Dermis microvascular lymphatic vessel endothelial cell (primary cell): ENCODE measurements around the gene SLC17A5. TPM values are rescaled to one million over a fixed set of nuclear protein-coding genes. Genes with fewer than 3 reads are reported as not detected.
"Not testable (repeated sequence)": the region's sequence is repeated elsewhere in the genome, so short reads cannot be mapped to it uniquely, and the experiment has no call there.

Source experiments
- DNase-seq, 2 donors: peaks; one replicate each; pipeline versions ENCODE4 v3.0.0 to v3.0.0-alpha.2; 2010; ENCODE audit warnings: low read depth in 2 of 2
- total RNA-seq: library from RNA; depleted of rRNA; stranded (reverse); fragments of >200 nt; gene quantifications from 2 replicates; pipeline ENCODE4 v1.2.1, GENCODE V29; 2014

The SLC17A5 gene
- total RNA-seq, 1 donor from 2014 or later = 22.6 TPM

DNA sequence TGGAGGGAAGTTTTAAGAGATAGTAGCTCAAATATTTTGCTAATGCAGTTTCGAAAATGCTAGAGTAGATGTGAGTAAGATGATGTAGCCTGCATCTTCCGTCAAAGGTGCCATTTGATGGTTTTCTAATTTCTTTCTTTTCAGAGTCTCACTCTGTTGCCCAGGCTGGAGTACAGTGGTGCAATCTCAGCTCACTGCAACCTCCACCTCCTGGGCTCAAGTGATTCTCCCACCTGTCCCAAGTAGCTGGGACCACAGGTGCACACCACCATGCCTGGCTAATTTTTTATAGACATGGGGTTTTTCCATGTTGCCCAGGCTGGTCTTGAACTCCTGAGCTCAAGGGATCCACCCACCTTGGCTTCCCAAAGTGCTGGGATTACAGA, 87.3 kb downstream of the SLC17A5 start:
- DNase-seq = not testable (repeated sequence)

DNA sequence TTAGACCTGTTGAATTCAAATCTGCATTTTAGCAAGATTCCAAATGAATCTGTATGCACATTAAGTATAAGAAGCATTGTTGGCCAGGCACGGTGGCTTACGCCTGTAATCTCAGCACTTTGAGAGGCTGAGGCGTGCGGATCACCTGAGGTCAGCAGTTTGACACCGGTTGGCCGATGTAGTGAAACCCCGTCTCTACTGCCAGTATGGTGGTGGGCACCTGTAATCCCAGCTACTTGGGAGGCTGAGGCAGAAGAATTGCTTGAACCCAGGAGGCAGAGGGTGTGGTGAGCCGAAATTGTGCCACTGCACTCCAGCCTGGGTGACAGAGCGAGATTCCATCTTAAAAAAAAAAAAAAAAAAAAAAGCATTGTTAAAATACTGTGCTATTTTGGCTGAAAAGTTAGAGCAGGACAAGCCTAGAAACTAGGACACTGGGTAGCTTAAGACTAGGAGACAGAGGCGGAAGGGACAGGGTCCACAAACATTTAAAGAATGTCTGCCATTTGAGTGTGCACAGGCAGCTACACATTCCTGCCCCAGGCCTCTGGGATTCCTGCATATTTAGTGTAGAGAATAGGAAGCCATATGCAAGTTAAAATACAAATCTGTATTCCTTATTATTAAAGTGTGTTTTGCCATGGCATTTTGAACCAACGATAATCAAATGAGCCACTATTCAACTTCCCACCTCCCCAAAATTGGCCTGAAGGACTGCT, 87.9 kb downstream of the SLC17A5 start:
- DNase-seq = peak in 1 of 2 donors; percentile 20

DNA sequence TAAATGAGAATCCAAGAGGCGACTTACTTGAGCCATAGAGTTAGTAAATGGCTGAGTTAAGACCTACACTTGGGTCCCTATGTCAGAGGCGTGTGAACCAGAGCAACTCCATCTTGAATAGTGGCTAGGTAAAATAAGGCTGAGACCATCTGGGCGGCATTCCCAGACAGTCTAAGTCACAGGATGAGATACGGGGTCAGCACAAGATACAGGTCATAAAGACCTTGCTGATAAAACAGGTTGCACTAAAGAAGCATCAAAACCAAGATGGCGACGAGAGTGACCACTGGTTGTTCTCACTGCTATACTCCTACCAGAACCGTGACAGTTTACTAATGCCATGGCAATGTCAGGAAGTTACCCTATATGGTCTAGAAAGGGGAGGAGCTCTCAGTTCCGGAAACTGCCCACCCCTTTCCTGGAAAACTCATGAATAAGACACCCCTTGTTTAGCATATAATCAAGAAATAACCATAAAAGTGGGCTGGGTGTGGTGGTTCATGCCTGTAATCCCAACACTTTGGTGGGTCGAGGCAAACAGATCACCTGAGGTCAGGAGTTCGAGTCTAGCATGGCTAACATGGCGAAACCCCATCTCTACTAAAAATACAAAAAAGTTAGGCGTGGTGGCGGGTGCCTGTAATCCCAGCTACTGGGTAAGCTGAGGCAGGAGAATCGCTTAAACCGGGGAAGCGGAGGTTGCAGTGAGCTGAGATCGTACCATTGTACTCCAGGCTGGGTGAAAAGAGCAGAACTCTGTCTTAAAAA, 89.0 kb downstream of the SLC17A5 start:
- no peak for DNase-seq

DNA sequence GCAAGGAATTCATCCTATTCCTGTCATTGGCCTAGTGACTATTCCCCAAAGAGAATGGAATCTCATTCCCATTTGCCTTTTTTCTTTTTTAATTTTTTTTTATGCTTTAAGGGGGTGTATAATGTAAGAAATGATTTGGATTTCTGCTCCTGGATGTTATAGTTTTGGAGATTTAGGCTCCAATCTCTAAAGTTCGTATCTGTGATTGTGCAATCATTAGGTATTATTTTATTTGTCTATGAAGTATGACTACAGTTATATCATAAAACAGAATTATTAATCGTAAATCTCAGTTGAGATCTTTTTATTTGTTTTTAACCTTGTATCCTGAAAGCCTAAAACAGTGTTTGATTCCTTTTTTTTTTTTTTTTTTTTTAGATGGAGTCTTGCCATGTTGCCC, 91.2 kb downstream of the SLC17A5 start:
- DNase-seq = no peak

DNA sequence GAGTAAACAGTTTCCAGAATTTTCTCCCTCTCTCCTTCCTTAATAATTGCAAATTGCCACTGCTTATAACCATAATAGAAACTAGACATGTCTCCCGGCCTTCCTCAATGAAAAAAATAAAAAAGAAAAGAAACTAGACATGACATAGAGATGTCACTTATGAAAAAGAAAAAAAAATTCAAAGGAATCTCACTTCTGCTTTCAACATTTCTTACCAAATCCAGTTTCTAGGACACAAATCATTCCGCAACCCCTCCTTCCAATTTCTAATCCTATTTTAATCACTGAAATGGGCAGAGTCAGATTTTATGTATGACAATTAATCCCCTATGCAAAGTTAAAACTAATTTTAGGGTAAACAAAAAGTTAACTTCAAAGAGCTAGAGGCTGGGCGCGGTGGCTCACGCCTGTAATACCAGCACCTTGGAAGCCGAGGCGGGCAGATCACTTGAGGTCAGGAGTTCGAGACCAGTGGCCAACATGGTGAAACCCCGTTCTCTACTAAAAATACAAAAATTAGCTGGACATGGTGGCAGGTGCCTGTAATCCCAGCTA, 92.9 kb downstream of the SLC17A5 start:
- no peak for DNase-seq

DNA sequence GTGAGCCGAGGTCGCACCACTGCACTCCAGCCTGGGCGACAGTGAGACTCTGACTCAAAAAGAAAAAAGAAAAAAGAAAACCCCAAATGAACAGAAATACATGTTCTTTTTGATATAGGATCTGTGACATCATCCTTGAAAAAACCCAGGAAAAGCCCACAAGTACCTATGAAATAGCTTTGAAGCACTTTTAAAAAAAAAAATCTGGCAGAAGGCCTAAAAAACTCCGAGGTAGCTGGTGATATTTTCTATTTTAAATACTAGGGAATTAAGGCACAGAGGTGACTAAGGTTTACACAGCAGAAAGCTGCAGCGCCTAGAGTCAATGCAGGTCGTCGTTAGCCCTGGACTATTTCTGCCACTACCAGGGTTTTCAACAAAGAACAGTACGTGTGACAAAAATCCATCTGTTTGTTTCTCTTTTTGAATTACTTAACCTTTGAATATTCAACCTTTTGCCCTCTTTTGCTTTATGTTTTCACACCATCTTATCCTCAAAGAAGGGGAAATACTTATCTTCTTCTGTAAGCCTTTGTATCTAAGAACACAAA, 93.5 kb downstream of the SLC17A5 start:
- no peak for DNase-seq

DNA sequence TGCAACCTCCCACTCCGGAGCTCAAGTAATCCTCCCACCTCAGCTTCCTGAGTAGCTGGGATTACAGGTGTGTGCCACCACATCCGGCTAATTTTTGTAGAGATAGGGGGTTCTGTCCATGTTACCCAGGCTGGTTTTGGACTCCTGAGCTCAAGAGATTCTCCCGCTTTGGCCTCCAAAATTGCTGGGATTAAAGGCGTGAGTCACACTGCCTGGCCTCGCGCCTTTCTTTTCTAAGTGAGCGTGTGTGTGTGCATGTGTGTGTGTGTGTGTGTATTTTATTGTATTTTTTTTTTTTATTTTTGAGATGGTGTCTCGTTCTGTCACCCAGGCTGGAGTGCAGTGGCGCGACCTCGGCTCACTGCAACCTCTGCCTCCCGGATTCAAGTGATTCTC, 94.4 kb downstream of the SLC17A5 start:
- not testable (repeated sequence) for DNase-seq

DNA sequence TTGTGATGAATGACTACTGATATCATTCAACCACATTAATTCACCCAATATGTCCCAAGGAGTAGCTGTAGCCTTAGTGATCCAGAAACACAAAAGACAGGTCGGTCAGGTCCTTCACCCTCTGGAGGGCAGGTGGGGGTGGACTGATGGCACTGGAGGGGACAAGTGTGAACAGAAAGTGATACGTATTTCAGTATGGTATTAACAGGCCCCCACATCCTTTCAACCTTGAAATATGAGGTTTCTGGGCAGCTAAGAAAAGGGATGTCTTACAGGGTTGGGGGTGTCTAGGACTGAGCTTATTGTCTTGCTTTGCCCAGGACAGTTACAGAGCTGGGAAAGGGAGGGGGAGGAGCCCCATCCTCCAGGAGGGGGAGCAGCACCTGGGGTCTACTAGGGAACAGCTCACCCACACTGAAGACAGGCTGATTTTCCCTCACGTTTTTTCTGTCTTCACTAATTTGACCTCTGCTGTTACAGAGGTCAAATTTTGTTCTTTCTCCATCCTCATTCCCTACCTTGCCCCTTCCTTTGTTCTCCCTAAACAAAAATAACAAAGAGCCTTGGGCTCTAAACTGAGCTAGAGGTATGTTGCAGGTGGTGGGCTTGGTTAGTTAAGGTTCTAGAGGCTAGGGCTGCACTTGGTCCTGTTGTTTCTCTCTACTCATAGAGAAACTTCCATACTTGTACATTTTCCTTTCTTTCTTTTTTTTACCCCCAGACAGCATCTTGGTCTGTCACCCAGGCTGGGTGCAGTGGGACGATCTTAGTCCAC, 95.0 kb downstream of the SLC17A5 start:
- no peak for DNase-seq

DNA sequence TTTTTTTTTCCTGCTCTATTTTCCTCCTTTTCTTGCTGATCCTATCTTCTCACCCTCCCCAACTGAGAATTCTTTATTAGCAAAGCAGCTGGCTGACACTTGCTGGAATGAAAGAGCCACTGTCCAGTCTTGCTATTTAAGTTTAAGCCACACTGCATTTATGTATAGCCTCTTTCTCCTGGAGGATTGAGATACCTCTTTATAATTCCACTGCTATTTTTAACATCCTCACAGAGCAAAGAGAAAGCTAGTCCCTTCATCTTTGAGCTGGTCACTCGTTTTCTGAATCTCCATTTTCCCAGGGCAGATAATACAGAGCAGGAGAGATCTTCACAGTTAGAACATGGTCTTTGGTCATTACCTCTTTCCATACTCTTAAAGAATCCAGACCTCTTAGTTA, 97.0 kb downstream of the SLC17A5 start:
- no peak for DNase-seq

DNA sequence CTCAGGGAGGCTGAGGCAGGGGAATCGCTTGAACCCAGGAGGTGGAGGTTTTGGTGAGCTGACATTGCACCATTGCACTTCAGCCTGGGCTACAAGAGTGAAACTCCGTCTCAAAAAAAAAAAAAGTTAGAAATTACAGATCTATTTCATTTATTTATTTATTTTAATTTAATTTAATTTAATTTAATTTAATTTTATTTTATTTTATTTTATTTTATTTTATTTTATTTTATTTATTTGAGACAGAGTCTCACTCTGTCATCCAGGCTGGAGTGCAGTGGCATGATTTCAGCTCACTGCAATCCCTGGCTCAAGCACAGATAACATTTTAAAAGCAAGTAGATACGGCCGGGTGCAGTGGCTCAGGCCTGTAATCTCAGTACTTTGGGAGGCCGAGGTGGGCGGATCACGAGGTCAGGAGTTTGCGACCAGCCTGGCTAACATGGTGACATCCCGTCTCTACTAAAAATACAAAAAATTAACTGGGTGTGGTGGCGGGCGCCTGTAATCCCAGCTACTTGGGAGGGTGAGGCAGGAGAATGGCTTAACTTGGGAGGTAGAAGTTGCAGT, 98.3 kb downstream of the SLC17A5 start:
- DNase-seq = not testable (repeated sequence)

DNA sequence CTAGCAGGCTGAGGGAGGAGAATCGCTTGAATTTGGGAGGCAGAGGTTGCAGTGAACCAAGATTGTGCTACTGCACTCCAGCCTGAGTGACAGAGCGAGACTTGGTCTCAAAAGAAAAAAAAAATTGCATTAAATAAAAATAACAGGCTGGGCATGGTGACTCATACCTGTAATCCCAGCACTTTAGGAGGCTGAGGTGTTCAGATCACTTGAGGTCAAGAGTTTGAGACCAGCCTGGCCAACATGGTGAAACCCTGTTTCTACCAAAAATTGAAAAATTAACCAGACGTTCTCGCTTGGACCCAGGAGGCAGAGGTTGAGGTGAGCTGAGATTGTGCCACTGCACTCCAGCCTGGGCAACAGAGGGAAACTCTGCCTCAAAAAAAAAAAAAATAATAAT, 102.7 kb downstream of the SLC17A5 start:
- DNase-seq = not testable (repeated sequence)

DNA sequence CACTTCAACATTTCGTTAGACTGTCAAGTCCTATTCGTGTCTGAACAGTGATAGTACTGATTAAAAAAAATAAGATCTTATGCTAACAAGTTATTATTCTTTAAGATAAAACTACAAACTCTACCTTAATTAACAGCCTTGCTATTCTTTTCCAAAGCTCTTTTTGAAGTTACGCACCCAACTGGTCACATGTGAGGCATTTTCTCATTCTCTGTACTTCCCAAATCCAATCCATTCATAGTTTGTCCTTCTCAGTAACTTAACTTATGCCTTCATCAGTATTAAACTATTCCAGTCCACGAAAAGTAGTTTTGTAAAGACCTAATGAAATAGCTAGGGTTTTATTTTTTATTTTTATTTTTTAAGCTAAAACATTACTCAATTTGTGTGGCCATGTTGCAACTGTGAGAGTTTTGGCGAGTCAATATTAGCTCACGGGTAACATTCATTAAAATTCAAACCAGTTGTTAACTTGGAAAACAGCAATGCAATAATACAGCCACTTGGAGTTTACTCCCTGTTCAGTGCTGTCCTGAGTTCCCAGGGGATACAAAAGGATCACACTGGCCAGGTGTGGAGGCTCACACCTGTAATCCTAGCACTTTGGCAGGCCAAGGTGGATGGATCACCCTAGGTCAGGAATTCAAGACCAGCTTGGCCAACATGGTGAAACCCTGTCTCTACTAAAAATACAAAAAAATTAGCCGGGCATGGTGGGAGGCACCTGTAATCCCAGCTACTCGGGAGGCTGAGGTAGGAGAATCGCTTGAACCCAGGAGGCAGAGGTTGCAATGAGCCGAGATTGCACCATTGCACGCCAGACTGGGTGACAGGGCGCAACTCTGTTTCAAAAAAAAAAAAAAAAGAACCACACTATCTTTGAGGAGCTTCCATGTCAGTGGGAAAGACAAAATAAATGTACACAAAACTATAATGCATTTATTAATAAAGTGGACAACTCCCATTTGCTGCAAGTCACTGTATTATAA, 105.0 kb downstream of the SLC17A5 start:
- DNase-seq = no peak

DNA sequence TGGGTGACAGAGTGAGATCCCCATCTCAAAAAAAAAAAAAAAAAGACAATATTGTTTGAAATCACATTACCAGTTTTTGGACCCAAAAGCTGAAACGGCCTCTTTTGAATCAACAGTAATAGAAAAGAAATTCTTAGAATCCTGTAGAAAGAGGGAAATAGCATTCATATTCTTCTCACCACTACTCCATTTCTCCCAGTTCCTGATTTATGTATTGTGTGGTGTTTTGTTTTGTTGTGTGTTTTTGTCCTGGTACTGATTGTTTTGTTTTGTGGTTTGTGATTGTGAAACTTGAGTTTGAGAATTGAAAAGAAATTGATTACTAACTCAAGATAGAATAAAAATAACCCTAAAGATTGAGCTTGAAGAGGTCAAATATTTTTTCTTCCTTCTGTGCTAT, 106.8 kb downstream of the SLC17A5 start:
- no peak for DNase-seq

Other genes with a start within 250 kb of the SLC17A5 start
- gene CGAS, start 201.7 kb downstream of the SLC17A5 start, total RNA-seq = 1.0 TPM in 2 replicates
- 22.6 and 24.5 TPM in 2 replicates for gene MTO1, start 192.3 kb downstream of the SLC17A5 start, total RNA-seq
- 19,247 and 25,959 TPM in 2 replicates for gene EEF1A1, start 133.0 kb downstream of the SLC17A5 start, total RNA-seq
- 4.4 and 9.2 TPM in 2 replicates for gene CD109, start 42.2 kb upstream of the SLC17A5 start, total RNA-seq